NCI-H446 treated with DMSO at 0.1 percent for 48 hours (cell line): ENCODE data around the gene BTBD1.
"Not testable (repeated sequence)": the region's sequence is repeated elsewhere in the genome, so short reads cannot be mapped to it uniquely, and the experiment has no call there.

ENCODE experiments used
- DNase-seq: peaks from one replicate; lab custom pipeline; 2025; lab: John Stamatoyannopoulos, UW

BTBD1 gene

DNA sequence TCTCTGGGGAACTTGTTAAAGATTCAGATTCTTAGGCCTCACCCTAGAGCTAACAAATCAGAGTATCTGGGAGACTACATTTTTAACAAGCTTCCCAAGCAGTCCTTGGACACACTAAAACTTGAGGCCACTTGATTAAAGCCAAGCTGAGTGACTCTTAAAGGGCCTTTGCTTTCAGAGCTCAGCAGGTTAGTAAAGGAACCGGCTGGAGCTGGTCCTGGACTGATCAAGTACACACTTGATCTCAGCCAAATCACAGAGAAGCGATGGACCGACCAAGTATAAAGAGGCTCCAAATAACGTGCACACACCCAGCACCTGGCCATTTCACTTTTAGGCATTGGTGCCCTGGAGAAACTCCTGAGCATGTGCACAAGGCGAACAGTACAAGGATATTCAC is 27.5 kb upstream of the BTBD1 start:
- DNase-seq = no peak

DNA sequence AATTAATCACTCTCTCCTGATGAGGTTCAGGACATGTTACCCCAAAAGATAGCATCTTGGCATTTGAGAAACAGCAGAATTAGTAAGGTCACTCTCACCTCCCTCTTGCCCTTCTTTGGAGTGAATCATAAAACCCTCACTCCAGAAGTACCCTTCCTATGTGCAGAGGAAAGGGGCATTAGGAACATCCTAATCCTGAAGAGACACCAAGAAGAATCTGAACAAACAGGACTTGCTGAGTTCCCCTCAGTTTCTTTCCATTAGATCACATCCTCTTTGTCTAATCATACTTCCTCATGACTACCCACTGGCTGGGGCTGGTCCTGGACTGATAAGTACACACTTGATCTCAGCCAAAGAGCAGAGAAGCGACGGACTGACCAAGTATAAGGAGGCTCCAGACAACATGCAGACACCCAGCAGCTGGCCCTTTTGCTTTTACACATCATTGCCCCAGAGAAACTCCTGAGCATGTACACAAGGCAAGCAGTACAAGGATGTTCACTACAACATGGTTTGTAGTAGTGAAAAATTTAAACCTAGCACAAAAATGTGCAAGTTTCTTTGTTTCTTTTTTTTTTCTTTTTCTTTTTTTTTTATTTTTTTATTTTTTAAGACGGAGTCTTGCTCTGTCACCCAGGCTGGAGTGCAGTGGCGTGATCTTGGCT is 25.4 kb upstream of the BTBD1 start:
- no peak for DNase-seq

DNA sequence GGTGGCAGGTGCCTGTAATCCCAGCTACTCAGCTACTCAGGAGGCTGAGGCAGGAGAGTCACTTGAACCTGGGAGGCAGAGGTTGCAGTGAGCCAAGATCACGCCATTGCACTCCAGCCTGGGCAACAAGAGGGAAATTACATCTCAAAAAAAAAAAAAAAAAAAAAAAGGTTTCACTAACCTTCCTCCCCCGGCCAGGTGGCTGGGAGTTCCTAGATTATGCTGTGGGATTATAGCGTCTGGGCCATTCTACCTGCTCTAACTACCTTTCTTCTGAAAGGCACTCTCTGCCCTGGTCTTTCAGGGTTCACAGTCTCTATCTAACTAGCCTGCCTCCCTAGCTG is 24.9 kb upstream of the BTBD1 start:
- DNase-seq = not testable (repeated sequence)

DNA sequence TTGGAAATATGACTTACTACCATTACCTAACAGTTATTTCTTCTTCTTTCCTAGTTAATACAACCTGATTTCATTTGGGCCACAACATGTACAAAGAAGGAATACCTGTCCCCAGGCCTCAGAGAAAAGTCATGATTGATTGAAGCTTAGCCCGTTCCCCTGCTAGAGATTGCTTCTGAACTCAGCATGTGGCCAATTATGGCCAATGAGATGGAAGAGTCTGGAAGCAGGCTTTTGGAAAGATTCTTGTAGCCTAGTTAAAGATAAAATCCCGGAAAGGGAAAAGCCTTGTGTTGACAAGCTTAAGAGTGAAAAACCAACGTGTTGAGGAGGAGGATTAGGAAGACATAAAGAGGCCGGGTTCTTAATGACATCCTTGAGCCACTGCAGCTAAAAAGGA is 23.4 kb upstream of the BTBD1 start:
- DNase-seq = no peak

DNA sequence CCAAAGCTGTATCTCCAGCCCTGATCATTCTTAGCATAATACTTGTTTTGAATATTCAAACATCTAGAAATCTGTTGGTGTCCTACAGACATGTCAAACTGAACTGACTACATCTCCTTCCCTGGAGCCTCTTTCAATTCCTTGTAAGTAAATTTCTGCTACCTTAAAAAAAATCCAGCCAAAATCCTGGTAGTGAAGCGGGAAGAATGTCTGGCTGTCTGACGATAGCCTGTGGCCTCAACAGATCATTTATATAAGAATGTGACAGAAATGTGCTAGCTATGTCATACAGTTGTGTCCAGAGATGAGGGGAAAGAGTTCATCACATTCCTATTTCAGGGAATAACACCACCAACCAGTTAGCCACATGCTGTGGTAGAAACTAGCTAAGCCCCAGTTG is 21.8 kb upstream of the BTBD1 start:
- DNase-seq = no peak

DNA sequence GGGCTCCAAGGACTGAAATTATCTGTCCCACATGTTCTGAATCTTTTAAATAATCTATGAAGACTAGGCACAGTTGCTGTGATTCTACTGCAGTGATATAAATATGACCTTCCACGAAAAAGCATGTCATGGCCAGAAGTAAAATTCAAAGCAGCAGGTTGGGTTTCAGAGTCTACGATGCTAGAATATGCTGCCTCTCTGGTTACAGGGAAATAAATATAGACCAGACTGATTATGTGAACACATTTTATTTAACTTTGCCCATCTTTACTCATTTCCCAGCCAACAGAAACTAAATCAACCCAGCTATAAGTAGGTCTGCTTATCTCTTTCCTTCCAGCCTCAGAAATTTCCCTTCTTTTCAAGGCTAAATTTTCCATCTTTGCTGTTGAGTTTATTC is 20.5 kb upstream of the BTBD1 start:
- DNase-seq = no peak

DNA sequence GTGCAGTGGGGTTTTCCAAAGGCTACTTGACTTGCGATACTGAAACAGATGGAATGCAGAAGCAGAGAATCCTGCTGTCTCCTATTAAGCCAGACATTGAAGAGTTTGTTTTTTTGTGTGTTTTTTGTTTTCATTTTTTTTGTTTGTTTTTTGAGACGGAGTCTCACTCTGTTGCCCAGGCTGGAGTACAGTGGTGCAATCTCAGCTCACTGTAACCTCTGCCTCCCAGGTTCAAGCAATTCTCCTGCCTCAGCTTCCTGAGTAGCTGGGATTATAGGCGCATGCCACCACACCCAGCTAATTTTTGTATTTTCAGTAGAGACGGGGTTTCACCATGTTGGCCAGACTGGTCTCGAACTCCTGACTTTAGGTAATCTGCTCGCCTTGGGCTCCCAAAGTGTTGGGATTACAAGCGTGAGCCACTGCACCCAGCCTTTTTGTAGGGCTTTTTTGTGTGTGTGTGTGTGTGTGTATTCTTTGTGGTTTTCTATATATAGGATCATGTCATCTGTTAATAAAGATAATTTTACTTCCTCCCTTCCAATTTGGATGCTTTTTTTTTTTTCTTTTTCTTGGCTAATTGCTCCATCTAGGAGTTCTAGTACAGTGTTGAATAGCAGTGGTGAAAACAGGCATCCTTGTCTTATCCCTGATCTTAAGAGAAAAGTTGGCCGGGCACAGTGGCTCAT is 19.0 kb upstream of the BTBD1 start:
- DNase-seq = not testable (repeated sequence)

DNA sequence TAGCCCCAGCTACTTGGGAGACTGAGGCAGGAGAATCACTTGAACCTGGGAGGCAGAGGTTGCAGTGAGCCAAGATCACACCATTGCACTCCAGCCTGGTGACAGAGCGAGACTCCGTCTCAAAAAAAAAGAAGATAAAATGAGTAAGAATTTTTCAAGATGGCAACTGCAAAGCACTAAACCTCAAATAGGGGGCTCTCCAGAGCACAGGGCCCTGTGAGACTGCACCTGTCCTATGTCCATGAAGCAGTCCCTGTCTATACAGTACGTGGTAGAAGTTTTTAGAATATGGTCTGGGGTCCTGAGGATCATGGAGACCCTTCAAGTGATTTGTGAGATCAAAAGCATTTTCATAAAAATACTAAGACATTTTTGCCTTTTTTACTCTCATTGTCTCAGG is 18.4 kb upstream of the BTBD1 start:
- DNase-seq = not testable (repeated sequence)

DNA sequence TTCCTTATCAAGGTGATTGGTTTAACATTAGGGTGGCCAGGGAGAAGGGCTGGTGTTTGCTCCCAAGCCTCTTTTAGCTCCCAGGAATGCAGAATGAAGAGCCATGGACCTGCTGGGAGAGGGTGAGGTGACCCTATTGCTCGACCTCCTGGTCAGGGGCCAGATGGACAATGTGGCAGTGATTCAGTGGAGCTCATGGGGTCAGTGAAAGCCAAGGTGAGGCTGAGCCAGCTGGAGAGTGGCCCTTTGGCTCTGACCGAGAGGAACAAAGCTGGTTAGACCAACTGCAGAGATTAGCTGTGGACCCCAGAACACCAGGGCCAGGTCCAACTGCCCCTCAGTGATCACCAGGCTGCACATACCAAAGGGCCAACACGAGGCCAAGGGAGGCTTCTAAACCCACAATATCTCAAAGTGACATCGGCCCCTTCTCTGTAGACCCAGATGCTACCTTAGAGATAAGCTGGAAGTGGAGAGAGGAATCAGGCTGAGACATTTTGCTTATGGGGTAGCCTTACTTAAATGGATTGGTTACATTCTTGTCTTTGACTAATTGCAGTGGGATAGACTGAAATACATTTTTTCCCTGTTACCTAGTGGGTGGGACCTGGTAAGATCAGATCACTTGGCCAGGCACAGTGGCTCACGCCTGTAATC is 15.8 kb upstream of the BTBD1 start:
- no peak for DNase-seq

DNA sequence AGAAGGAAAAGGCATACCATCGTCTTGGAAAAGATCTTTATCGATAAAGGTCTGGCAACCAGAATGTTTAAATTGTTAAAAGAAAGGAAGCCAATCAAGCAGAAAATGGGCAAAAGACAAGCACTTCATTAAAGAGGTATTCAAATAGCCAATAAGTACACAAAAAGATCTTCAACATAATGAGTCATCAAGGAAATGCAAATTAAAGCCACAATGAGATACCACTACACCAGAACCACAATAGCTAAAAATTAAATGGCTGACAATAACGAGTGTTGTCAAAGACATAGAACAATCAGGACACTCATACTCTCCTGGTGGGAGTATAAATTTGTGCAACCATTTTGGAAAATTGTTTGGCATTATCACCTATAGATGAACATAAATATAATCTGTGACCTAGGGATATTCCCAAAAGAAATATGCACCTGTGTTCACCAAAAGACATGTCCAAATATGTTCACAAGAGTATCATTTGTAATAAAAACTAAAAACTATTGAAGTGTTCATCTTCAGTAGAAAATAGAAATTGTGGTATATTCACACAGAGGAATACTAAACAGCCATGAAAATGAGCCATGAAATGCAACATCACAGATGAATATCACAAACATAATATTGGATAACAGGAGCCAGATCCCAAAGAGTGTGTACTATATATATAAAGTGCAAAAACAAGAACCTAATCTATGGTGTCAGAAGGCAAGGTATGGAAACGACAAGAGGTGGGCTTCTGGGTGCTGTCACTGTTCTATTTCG is 14.4 kb upstream of the BTBD1 start:
- DNase-seq = no peak

DNA sequence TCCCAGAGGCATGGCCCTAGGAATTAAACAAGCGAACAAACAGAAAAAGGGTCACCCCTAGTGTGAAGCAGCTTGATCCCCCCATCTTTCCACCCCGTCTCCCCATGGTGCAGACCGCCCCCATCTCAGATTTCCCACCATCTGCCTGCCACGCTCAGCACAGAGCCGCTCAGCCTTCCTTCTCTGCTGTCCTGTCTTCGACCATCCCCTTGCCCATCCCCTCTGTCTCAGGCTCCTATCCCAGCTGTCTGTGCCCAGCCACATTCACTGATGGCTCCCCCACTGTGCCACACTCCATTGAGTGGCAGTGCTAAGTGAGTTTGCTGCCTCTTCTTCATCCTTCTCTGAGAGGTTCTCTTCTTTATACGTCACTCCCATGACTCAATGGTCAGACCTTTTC is 11.7 kb upstream of the BTBD1 start:
- DNase-seq = no peak

DNA sequence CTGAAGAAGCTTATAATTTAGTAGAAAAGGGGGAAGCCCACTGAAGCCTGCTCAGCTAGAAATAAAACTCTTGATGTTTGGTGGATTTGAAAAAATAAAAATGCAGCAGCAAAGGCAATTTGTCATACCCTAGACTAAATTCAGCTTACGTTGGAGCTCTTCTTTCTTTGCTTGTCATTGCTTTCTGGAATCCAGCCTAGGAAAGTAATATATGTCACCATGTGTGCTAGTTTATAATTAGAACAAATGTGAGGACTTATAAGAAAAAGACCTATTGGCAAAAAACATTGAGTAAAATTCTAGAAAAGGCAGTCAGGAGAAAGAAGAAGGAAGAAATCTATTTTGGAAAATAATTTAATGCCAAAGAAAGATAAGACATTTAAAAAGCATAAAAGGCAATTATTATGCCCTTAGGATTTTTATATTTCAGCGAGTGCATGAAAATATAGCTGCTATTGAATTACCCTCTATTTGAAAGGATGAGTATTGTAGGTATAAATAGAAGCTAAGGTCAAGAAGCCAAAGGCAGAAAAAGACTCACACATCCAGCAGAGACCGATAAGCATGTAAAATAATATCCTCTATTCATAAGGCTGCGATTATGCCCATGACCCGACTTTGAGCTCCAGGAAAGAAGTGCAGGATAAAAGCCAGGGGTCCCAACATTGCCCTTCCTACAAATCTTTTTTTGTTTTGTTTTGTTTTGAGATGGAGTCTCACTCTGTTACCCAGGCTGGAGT is 10.6 kb upstream of the BTBD1 start:
- DNase-seq = no peak

DNA sequence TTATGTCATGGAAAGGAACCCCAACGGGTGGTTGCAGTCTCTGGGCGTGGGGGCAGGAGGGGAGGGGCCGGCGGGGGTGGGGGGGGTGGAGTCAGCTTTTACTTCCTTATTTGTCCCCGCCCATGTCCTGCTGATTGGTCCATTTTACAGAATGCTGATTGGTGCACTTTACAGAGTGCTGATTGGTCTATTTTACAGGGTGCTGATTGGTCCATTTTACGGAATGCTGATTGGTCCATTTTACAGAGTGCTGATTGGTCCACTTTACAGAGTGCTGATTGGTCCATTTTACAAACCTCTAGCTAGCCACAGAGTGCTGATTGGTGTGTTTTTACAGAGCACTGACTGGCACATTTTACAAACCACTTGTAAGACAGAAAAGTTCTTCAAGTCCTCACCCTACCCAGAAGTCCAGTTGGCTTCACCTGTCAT is 2.2 kb upstream of the BTBD1 start:
- DNase-seq = not testable (repeated sequence)

DNA sequence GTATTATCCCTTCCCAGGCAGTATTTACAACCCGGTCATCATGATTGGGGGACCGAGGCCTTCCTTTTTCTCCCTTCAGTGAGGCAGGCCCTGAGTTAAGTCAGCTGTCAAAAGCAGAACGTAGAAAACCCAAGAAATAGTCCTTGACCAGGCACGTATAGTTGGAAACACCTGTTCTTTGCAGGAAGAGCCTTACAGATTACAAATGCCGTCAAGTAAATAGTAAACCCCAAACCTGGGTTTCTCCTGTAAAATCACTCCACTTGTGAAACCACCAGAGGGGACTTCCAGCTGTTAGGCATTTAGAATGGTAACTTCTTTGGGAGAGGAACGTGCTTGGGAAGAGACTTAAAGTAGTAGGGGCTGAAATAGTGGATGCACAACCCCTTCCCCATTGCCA is 1.0 kb upstream of the BTBD1 start:
- DNase-seq = no peak

DNA sequence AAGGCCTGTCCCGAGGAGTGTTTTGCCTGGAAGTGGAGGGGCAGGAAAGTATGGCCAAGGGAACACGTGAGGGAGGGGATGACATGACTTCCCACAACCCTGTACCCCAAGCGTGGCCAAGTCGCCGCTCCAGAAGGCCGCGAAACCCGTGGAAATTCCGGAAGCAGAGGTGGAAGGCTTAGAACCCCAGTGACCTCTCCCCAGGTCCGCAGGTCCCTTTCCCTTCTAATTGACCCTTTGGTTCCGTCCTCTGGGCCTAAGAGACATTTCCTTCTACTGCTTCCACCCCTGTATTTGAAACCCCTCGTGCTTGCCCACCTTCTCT is 548 bp upstream of the BTBD1 start:
- no peak for DNase-seq

DNA sequence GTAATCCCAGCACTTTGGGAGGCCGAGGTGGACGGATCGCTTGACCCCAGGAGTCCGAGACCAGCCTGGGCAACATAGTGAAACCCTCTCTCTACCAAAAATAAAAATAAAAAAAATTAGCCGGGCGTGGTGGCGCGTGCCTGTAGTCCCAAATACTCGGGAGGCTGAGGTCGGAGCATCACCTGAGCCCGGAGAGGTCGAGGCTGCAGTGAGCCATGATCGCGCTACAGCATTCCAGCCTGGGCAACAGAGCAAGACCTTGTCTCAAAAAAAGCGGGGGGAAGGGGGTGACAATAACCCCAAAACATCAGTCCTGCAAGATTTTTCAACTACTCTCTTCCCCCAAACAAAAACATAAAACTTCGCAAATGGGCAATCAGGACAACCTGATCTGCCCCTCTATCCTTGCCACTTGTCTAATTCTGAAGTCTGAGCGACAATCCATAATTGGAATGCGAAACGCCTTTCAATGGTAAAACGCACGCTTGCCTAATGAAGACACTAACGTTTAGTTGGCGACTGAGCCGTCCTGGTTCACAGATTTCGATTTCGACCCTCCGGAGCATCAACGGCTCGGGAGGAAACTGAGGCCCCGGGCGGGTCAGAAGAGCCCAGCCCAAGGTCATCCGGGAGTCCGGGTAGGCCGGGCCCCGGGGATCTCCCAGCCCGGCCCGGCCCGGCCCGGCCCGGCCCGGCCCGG is 868 bp downstream of the BTBD1 start:
- no peak for DNase-seq

DNA sequence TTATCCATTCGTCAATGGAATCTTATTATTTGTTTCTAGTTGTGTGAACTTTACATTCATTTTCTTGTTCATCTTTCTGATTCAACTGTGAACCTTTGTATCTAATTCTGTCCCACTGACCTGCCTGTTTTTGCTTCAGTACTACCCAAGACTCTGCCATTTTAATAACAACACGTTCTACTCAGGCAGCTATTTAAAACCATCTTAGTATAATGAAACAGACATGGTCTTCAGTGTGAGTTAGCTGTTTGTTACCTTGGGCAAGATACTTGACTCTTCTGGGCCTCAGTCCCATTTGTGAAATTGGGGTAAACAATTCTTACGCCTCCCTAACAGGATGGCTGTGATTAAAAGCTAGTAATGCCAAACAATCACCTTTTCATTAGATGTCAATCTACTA is 1.6 kb downstream of the BTBD1 start:
- no peak for DNase-seq

DNA sequence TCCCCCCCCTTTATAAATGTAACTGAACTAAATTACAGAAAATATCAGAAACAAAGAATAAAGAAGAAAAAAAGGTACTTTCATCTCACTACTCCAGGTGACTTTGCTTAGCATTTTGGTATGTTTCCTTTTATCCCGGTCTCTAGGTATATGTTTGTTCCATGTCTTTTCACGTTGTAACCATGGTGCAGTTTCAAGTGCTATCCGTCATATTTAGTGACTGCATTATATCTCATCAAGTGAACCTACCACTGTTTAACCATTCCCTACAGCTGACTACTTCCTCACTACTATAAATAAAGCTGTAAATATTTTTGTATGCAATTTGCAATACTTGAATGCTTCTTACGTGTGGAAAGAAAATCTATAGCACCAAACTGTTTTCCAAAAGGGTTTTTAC is 2.2 kb downstream of the BTBD1 start:
- DNase-seq = no peak

DNA sequence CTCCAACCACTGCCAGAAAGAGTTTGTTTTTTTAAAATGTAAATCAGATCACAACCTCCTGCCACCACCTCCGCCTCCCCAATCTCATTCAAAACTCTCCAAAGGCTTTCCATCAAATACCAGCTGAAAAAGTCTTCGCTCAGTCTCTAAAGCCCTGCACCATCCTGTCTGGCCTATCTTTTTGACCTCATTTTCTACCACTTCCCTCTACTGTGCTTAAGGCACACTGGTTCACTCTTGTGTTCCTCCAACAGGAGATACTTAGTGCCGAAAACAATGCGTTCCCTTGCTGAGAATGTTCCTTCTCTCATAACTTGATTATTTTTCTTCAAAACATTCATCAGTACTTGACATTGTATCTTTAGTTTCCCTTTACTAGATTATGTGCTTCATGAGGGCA is 3.5 kb downstream of the BTBD1 start:
- no peak for DNase-seq

DNA sequence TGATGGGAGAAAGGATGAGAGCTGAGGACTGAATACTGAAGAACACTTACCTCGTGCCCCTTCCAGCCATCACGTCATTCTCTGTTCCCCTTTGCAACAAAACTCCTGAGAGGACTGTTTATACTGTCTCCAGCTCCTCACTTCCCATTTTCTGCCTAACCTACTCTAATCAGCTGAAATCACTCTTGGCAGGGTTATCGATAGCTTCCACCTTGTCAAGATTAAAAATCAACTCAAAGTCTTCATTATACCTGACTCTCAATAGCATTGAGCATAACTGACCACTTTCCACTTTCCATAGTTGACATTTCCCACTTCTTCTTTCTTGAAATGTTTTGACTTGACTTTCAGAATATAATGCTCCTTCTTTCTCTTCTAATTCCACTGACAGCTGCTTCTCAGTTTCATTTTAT is 4.3 kb downstream of the BTBD1 start:
- no peak for DNase-seq

DNA sequence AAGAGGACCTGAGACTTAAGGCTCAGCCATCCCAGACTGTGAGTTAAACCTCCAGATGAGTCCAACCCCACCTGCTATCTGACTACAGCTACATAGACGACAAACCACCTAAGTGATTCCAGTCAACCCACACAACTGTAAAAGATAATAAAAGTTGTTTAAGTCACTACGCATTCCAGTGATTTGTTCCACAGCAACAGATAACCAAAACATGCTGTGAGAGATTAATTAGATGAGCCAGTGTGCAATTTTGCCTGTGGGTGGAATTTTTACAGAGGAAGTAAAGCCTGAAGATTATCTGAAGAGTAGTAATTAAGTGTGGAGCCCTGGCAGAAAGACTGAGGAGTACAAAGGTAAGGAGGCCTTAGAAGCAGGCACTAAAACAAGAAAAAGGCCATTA is 5.4 kb downstream of the BTBD1 start:
- no peak for DNase-seq
